ENCODE measurements around the gene RND2. TPM values are rescaled to one million over a fixed set of nuclear protein-coding genes. Genes with fewer than 3 reads are reported as not detected.

Gene RND2
- total and polyA plus RNA-seq, 9 of the 15 experiments (the other 6 are each of a cell fraction or from before 2014, with no cell fraction given): 0.15 to 1.9 (median 0.98) TPM

GRCh38 chr17:42997984-42998938, 26.8 kb upstream of the RND2 start, which contains the start of gene RPL27 (continued):
- TF ChIP-seq ARNT (IDR thresholded peaks at IDR 0.05) (peak in 1 of 2 experiments; percentile 95; a peak in 3 of 4 replicates), SIRT6 (IDR thresholded peaks at IDR 0.05; ENCODE audit: low read depth, low read length) (no peak), ZNF766 (CRISPR knock-in tag; conservative IDR thresholded peaks at IDR 0.05) (peak; percentile 52; the same call in 1 of the 2 replicates), SMAD4 (CRISPR knock-in tag; conservative IDR thresholded peaks at IDR 0.05) (peak; percentile 86), PHF21A (IDR thresholded peaks at IDR 0.05; ENCODE audit: borderline replicate concordance, low read depth) (no peak), ZNF324 (CRISPR knock-in tag; IDR thresholded peaks at IDR 0.05) (no peak), SMAD1 (IDR thresholded peaks at IDR 0.05; ENCODE audit: low read depth, low read length, partially characterized antibody) (no peak), KLF10 (CRISPR knock-in tag; IDR thresholded peaks at IDR 0.05) (no peak), ZC3H8 (IDR thresholded peaks at IDR 0.05) (no peak), CREB1 (IDR thresholded peaks at IDR 0.05) (peak; percentile 91), CREB1 (CRISPR knock-in tag; IDR thresholded peaks at IDR 0.05) (peak; percentile 93), ESRRB (CRISPR knock-in tag; IDR thresholded peaks at IDR 0.05; ENCODE audit: borderline replicate concordance) (no peak), ZNF668 (CRISPR knock-in tag; IDR thresholded peaks at IDR 0.05) (no peak), MYNN (IDR thresholded peaks at IDR 0.05) (peak; percentile 71), MYNN (CRISPR knock-in tag; IDR thresholded peaks at IDR 0.05) (no peak), POLR2A (conservative IDR thresholded peaks at IDR 0.05) (peak; percentile 99), PTBP1 (IDR thresholded peaks at IDR 0.05; ENCODE audit: low read depth, low read length) (no peak), IFI16 (CRISPR knock-in tag; IDR thresholded peaks at IDR 0.05) (no peak), RBBP5 (IDR thresholded peaks at IDR 0.05; ENCODE audit: borderline replicate concordance, insufficient read depth, low read length, poor library complexity, severe bottlenecking) (peak; percentile 98), THRAP3 (IDR thresholded peaks at IDR 0.05; ENCODE audit: borderline replicate concordance) (no peak), MCM5 (IDR thresholded peaks at IDR 0.05; ENCODE audit: low read depth) (no peak), NR0B1 (IDR thresholded peaks at IDR 0.05; ENCODE audit: partially characterized antibody) (no peak), TOE1 (IDR thresholded peaks at IDR 0.05; ENCODE audit: borderline replicate concordance) (peak; percentile 89), TOE1 (CRISPR knock-in tag; IDR thresholded peaks at IDR 0.05; ENCODE audit: borderline replicate concordance, low read depth) (no peak), ZNF830 (CRISPR knock-in tag; IDR thresholded peaks at IDR 0.05) (0 out of 2 replicates have a peak, but pooled peaks have one; percentile 46), MXI1 (IDR thresholded peaks at IDR 0.05; ENCODE audit: low read depth, low read length) (peak; percentile 92), BRD4 (IDR thresholded peaks at IDR 0.05) (peak; percentile 93)

All from K562 (cell line).